Mucosa of descending colon (tissue), 3 donors: ENCODE measurements around the gene HTRA2. TPM values are rescaled to one million over a fixed set of nuclear protein-coding genes. Genes with fewer than 3 reads are reported as not detected.
"Not testable (repeated sequence)": the region's sequence is repeated elsewhere in the genome, so short reads cannot be mapped to it uniquely, and the experiment has no call there.

Experiments
- ATAC-seq: fragments of 200-7000 bp; cut with Tn5 transposase; one replicate; pipeline ENCODE4 v1.9.1; 2020; ENCODE audit warnings: mild to moderate bottlenecking, moderate library complexity
- DNase-seq, 3 donors: peaks; one replicate each; pipeline ENCODE4 v3.0.0-alpha.2; 2020
- H3K36me3 ChIP-seq: fragments of 200-600 bp; one replicate; pipeline ENCODE4 v1.8.0; 2021; ENCODE audit warnings: low read depth, mild to moderate bottlenecking
- H3K4me1 ChIP-seq: fragments of 200-600 bp; one replicate; pipeline ENCODE4 v1.8.0; 2021; ENCODE audit warnings: low read depth, mild to moderate bottlenecking
- H3K4me3 ChIP-seq: fragments of 200-600 bp; one replicate; pipeline ENCODE4 v1.8.0; 2021; ENCODE audit warnings: mild to moderate bottlenecking
- H3K9me3 ChIP-seq: fragments of 200-600 bp; one replicate; pipeline ENCODE4 v1.8.0; 2021; ENCODE audit warnings: mild to moderate bottlenecking
- CTCF ChIP-seq: fragments of 200-600 bp; IDR thresholded peaks from one replicate; pipeline ENCODE4 v1.8.0; 2022; ENCODE audit warnings: antibody characterized with exemption, mild to moderate bottlenecking
- intact Hi-C, 2 donors: fragments of 100-400 bp; cut with DNase I in 1 of 2; cut with micrococcal nuclease in 1 of 2; formaldehyde crosslinking; loops; one replicate each; pipeline versions ENCODE4 v1.11.0 to v1.11.1; 2022; cut with DNase I, micrococcal nuclease
- long read RNA-seq, 2 donors: library from polyadenylated mRNA; unstranded; transcript quantifications; one replicate each; pipeline ENCODE4 v2.0.0, GENCODE V29; 2019 to 2021
- total RNA-seq, 3 donors: library from RNA; stranded (reverse); fragmentation: NEBNext Ultra II Directional in 2 of 3; extraction: Animal tissue kit (Norgen Biotek cat#: 25700) in 2 of 3; gene quantifications; one replicate each; pipeline versions ENCODE4 v1.2.1 to v1.2.4, GENCODE V29; 2021 to 2023
- donor health status: DM: no; HTN: no; CAD: no; lungs with moderate emphysema.
- donor health status: DM: no; HTN: no; CAD: no.
- donor health status: DM: no; HTN: yes; CAD: no.

HTRA2 gene
- total RNA-seq: 10 to 100 TPM; 22.2 to 37.1 (median 23.3) TPM
- long read RNA-seq, donor 1, transcript HTRA2-201 (8 exons, 2,370 nt): major isoform, 47 of 67 reads
- long read RNA-seq, donor 1, partial matches to known transcripts: 4 of 67 reads
- long read RNA-seq, donor 1, other reads (novel, unspliced or antisense): 13 of 67 reads
- long read RNA-seq, donor 2, transcript HTRA2-201 (8 exons, 2,370 nt): major isoform, 9 of 13 reads
- long read RNA-seq, donor 2, partial matches to known transcripts: 0 of 13 reads
- long read RNA-seq, donor 2, other reads (novel, unspliced or antisense): 3 of 13 reads

- ATAC-seq (peak; percentile 90), DNase-seq (peak; percentile 98 to 99 (median 98))
- TF ChIP-seq CTCF: no peak
- Histone ChIP-seq H3K4me3 (peak within 1 kb of the TSS; percentile 79), H3K9me3 (no peaks in the 10 kb centered on the region), H3K36me3 (no peaks in the 10 kb centered on the region), H3K4me1 (peaks cover 11% of the 10 kb centered on the region)
- intact Hi-C loops: loop anchor here in 1 of 2 donors (10.0 kb wide), 1 partner anchor 45 kb away; the partner anchor contains the start of genes CCDC142 and TTC31
Observed at GRCh38 chr2:74529357-74530238, at the start of gene HTRA2, which contains the start of gene AUP1. HTRA2 (plus strand) TSS chr2:74529933; CDS start chr2:74530007, 74 bp downstream. AUP1 (minus strand) TSS chr2:74529706; CDS start chr2:74529629, 77 bp downstream.

GRCh38 chr2:74481431-74481830 is 48.3 kb upstream of the HTRA2 start:
- ATAC-seq: no peak
- Histone ChIP-seq H3K9me3 (no peaks in the 10 kb centered on the region), H3K36me3 (peaks cover 5% of the 10 kb centered on the region), H3K4me3 (peak overlapping the region; percentile 38), H3K4me1 (peaks cover 20% of the 10 kb centered on the region)
- no peak for DNase-seq
- no peak for TF ChIP-seq CTCF
- intact Hi-C loops: loop anchor here (5.0 to 10.0 kb wide), 2 partner anchors 53 to 106 kb away; no protein-coding TSS in a partner anchor

- TF ChIP-seq CTCF: no peak
- Histone ChIP-seq H3K9me3 (no peaks in the 10 kb centered on the region), H3K4me3 (peak overlapping the region; percentile 38), H3K36me3 (peaks cover 5% of the 10 kb centered on the region), H3K4me1 (peaks cover 20% of the 10 kb centered on the region)
- peak in 2 of 3 donors; percentile 65 to 73 for DNase-seq
- ATAC-seq: peak; percentile 62
- intact Hi-C loops: loop anchor here (5.0 to 10.0 kb wide), 2 partner anchors 53 to 105 kb away; no protein-coding TSS in a partner anchor
Observed at GRCh38 chr2:74481961-74482800, 47.6 kb upstream of the HTRA2 start.

- ATAC-seq: peak; percentile 96
- Histone ChIP-seq H3K4me1 (peaks cover 20% of the 10 kb centered on the region), H3K36me3 (peaks cover 5% of the 10 kb centered on the region), H3K4me3 (peak within 1 kb of the TSS; percentile 38), H3K9me3 (no peaks in the 10 kb centered on the region)
- intact Hi-C loops: loop anchor here (1.0 to 10.0 kb wide), 3 partner anchors 52 to 104 kb away; no protein-coding TSS in a partner anchor
- peak; percentile 96 to 98 (median 97) for DNase-seq
- peak; percentile 73 for TF ChIP-seq CTCF
Observed at GRCh38 chr2:74482801-74483674, 46.7 kb upstream of the HTRA2 start, which contains the start of the genes CCDC142 and TTC31. CCDC142 (minus strand) TSS chr2:74482998; CDS start chr2:74482837, 161 bp downstream. TTC31 (plus strand) TSS chr2:74483081; CDS start chr2:74483096, 15 bp downstream.

- peak in 2 of 3 donors; percentile 23 to 31 for DNase-seq
- not testable (repeated sequence) for ATAC-seq, H3K4me3 ChIP-seq, H3K36me3 ChIP-seq, H3K9me3 ChIP-seq
- peaks cover 20% of the 10 kb centered on the region for H3K4me1 ChIP-seq
- intact Hi-C loops: loop anchor here (1.0 to 10.0 kb wide), 3 partner anchors 51 to 104 kb away; no protein-coding TSS in a partner anchor
Observed at GRCh38 chr2:74483675-74484164, 46.0 kb upstream of the HTRA2 start.
